WTC11 (cell line): ENCODE results near the gene CLK1. TPM values are rescaled to one million over a fixed set of nuclear protein-coding genes. Genes with fewer than 3 reads are reported as not detected.
A peak's percentile ranks its signal among the peaks of the same experiment; 100 is the strongest.

ENCODE experiments used
- ATAC-seq: fragments of 200-7000 bp; cut with Tn5 transposase; 2 replicates; pipeline ENCODE4 v1.10.0; 2021; ENCODE audit warnings: mild to moderate bottlenecking, moderate library complexity
- CTCF ChIA-PET: fragments of 300-600 bp; sonication (Branson Sonifier 250); formaldehyde crosslinking; loops from one replicate; lab custom pipeline; 2021; ENCODE audit warnings: antibody characterized with exemption; lab: Charles Lee
- POLR2A ChIA-PET: fragments of 350-600 bp; sonication (Branson Sonifier 250); formaldehyde crosslinking; loops from one replicate; lab custom pipeline; 2021; ENCODE audit warnings: antibody characterized with exemption; lab: Charles Lee
- DNase-seq: peaks from one replicate; pipeline ENCODE4 v3.0.0; 2021; ENCODE audit warnings: low spot score
- H3K27ac Mint-ChIP-seq: 2 replicates; pipeline ENCODE4 v1.8.0; 2021; ENCODE audit warnings: mixed read lengths
- H3K27me3 Mint-ChIP-seq: 2 replicates; pipeline ENCODE4 v1.8.0; 2021; ENCODE audit warnings: low read depth, mild to moderate bottlenecking, moderate library complexity, mixed read lengths
- H3K36me3 Mint-ChIP-seq: 2 replicates; pipeline ENCODE4 v1.8.0; 2021; ENCODE audit warnings: mixed read lengths
- H3K4me1 Mint-ChIP-seq: 2 replicates; pipeline ENCODE4 v1.8.0; 2022; ENCODE audit warnings: mixed read lengths
- H3K4me3 Mint-ChIP-seq: 2 replicates; pipeline ENCODE4 v1.8.0; 2021; ENCODE audit warnings: mild to moderate bottlenecking, moderate library complexity, mixed read lengths
- H3K9me3 Mint-ChIP-seq: 2 replicates; pipeline ENCODE4 v1.8.0; 2021; ENCODE audit warnings: mixed read lengths
- AFF4 ChIP-seq: sonication (generic); formaldehyde crosslinking; IDR thresholded peaks from 2 replicates; pipeline ENCODE4 v1.8.1; 2023; ENCODE audit warnings: mild to moderate bottlenecking, missing genetic modification reagents, borderline replicate concordance
- CREB1 ChIP-seq: sonication (generic); formaldehyde crosslinking; IDR thresholded peaks from 2 replicates; pipeline ENCODE4 v1.8.0; 2023; ENCODE audit warnings: mild to moderate bottlenecking, missing genetic modification reagents
- GTF2I ChIP-seq: fragments of 250-450 bp; sonication (Bioruptor Pico); conservative IDR thresholded peaks from 2 replicates; pipeline ENCODE4 v1.4.0; 2021; ENCODE audit warnings: mild to moderate bottlenecking
- JUN ChIP-seq: sonication (generic); formaldehyde crosslinking; IDR thresholded peaks from 2 replicates; pipeline ENCODE4 v1.8.0; 2023; ENCODE audit warnings: mild to moderate bottlenecking, missing genetic modification reagents
- KAT7 ChIP-seq: sonication (generic); formaldehyde crosslinking; IDR thresholded peaks from 2 replicates; pipeline ENCODE4 v1.8.1; 2023; ENCODE audit warnings: missing genetic modification reagents, mild to moderate bottlenecking, borderline replicate concordance
- MXD4 ChIP-seq: fragments of 250-450 bp; sonication (Bioruptor Pico); IDR thresholded peaks from 2 replicates; pipeline ENCODE4 v1.8.0; 2021; ENCODE audit warnings: mild to moderate bottlenecking, moderate library complexity, borderline replicate concordance
- MYBL2 ChIP-seq: sonication (generic); formaldehyde crosslinking; IDR thresholded peaks from 2 replicates; pipeline ENCODE4 v1.8.1; 2023; ENCODE audit warnings: mild to moderate bottlenecking, moderate library complexity, missing genetic modification reagents
- PREB ChIP-seq: sonication (generic); formaldehyde crosslinking; IDR thresholded peaks from 2 replicates; pipeline ENCODE4 v1.8.1; 2022; ENCODE audit warnings: mild to moderate bottlenecking, missing genetic modification reagents, moderate library complexity, borderline replicate concordance
- RELA ChIP-seq: sonication (generic); formaldehyde crosslinking; IDR thresholded peaks from 2 replicates; pipeline ENCODE4 v1.8.1; 2022; ENCODE audit warnings: missing genetic modification reagents, mild to moderate bottlenecking, borderline replicate concordance
- TCF7 ChIP-seq: sonication (generic); formaldehyde crosslinking; IDR thresholded peaks from 2 replicates; pipeline ENCODE4 v1.8.0; 2022; ENCODE audit warnings: mild to moderate bottlenecking, low read depth, missing genetic modification reagents, moderate library complexity
- TEAD1 ChIP-seq: sonication (generic); formaldehyde crosslinking; IDR thresholded peaks from 2 replicates; pipeline ENCODE4 v1.8.0; 2022; ENCODE audit warnings: mild to moderate bottlenecking, missing genetic modification reagents
- ZNF396 ChIP-seq: fragments of 250-450 bp; sonication (Bioruptor Pico); IDR thresholded peaks from 2 replicates; pipeline ENCODE4 v1.8.0; 2021; ENCODE audit warnings: mild to moderate bottlenecking, moderate library complexity, borderline replicate concordance
- ZNF416 ChIP-seq: fragments of 250-450 bp; sonication (Bioruptor Pico); IDR thresholded peaks from 2 replicates; pipeline ENCODE4 v1.9.0; 2021; ENCODE audit warnings: mild to moderate bottlenecking, inconsistent platforms
- ZNF425 ChIP-seq: fragments of 250-450 bp; sonication (Bioruptor Pico); conservative IDR thresholded peaks from 2 replicates; pipeline ENCODE4 v1.9.0; 2021; ENCODE audit warnings: mild to moderate bottlenecking
- ZNF671 ChIP-seq: fragments of 250-450 bp; sonication (Bioruptor Pico); IDR thresholded peaks from 2 replicates; pipeline ENCODE4 v1.8.0; 2021; ENCODE audit warnings: mild to moderate bottlenecking
- total RNA-seq: library from RNA; stranded (reverse); gene quantifications from 3 replicates; pipeline ENCODE4 v1.2.3, GENCODE V29; 2021
- TF ChIP-seq, protein P1 (sequence below): sonication (generic); formaldehyde crosslinking; IDR thresholded peaks from 2 replicates; pipeline ENCODE4 v1.8.0; 2022; ENCODE audit warnings: mild to moderate bottlenecking, missing genetic modification reagents
- TF ChIP-seq, protein P2 (sequence below): fragments of 250-450 bp; sonication (Bioruptor Pico); IDR thresholded peaks from 2 replicates; pipeline ENCODE4 v2.1.2; 2022; ENCODE audit warnings: mild to moderate bottlenecking, moderate library complexity
- TF ChIP-seq, protein P3 (sequence below): sonication (generic); formaldehyde crosslinking; IDR thresholded peaks from 2 replicates; pipeline ENCODE4 v1.8.0; 2022; ENCODE audit warnings: mild to moderate bottlenecking, missing genetic modification reagents
- TF ChIP-seq, protein P4 (sequence below): sonication (generic); formaldehyde crosslinking; IDR thresholded peaks from 2 replicates; pipeline ENCODE4 v1.8.1; 2022; ENCODE audit warnings: low read depth, mild to moderate bottlenecking, moderate library complexity, missing genetic modification reagents, borderline replicate concordance
- TF ChIP-seq, protein P5 (sequence below): sonication (generic); formaldehyde crosslinking; IDR thresholded peaks from 2 replicates; pipeline ENCODE4 v1.8.1; 2022; ENCODE audit warnings: mild to moderate bottlenecking, moderate library complexity, missing genetic modification reagents

CLK1 gene
- total RNA-seq, 1 experiment from 2014 or later = 25.5 TPM

GRCh38 chr2:200899482-200899881 lies 35.0 kb upstream of the CLK1 start:
- TF ChIP-seq, protein P1, sequence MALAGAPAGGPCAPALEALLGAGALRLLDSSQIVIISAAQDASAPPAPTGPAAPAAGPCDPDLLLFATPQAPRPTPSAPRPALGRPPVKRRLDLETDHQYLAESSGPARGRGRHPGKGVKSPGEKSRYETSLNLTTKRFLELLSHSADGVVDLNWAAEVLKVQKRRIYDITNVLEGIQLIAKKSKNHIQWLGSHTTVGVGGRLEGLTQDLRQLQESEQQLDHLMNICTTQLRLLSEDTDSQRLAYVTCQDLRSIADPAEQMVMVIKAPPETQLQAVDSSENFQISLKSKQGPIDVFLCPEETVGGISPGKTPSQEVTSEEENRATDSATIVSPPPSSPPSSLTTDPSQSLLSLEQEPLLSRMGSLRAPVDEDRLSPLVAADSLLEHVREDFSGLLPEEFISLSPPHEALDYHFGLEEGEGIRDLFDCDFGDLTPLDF = no peak
- TF ChIP-seq PREB (CRISPR knock-in tag) (no peak), ZNF416 (CRISPR knock-in tag) (no peak), MXD4 (no peak), MYBL2 (no peak), JUN (CRISPR knock-in tag) (no peak), RELA (CRISPR knock-in tag) (no peak), KAT7 (no peak), CREB1 (CRISPR knock-in tag) (no peak), ZNF671 (CRISPR knock-in tag) (no peak), ZNF396 (CRISPR knock-in tag) (no peak), GTF2I (CRISPR knock-in tag) (no peak)
- TF ChIP-seq, protein P2, sequence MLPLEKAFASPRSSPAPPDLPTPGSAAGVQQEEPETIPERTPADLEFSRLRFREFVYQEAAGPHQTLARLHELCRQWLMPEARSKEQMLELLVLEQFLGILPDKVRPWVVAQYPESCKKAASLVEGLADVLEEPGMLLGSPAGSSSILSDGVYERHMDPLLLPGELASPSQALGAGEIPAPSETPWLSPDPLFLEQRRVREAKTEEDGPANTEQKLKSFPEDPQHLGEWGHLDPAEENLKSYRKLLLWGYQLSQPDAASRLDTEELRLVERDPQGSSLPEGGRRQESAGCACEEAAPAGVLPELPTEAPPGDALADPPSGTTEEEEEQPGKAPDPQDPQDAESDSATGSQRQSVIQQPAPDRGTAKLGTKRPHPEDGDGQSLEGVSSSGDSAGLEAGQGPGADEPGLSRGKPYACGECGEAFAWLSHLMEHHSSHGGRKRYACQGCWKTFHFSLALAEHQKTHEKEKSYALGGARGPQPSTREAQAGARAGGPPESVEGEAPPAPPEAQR (CRISPR knock-in tag) = no peak
- TF ChIP-seq, protein P3, sequence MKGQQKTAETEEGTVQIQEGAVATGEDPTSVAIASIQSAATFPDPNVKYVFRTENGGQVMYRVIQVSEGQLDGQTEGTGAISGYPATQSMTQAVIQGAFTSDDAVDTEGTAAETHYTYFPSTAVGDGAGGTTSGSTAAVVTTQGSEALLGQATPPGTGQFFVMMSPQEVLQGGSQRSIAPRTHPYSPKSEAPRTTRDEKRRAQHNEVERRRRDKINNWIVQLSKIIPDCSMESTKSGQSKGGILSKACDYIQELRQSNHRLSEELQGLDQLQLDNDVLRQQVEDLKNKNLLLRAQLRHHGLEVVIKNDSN (CRISPR knock-in tag) = no peak
- ATAC-seq (no peak), DNase-seq (no peak)
- Mint-ChIP-seq H3K27ac (no peak overlapping the region), H3K9me3 (no peaks in the 10 kb centered on the region), H3K27me3 (no peaks in the 10 kb centered on the region), H3K4me3 (no peak overlapping the region), H3K4me1 (no peaks in the 10 kb centered on the region), H3K36me3 (peaks cover 70% of the 10 kb centered on the region)
- POLR2A ChIA-PET = no interaction called here
- CTCF ChIA-PET = interaction anchor here (1.1 kb wide), 1 partner anchor 278 kb away, joined by 3 read pairs; no protein-coding TSS in a partner anchor

DNA sequence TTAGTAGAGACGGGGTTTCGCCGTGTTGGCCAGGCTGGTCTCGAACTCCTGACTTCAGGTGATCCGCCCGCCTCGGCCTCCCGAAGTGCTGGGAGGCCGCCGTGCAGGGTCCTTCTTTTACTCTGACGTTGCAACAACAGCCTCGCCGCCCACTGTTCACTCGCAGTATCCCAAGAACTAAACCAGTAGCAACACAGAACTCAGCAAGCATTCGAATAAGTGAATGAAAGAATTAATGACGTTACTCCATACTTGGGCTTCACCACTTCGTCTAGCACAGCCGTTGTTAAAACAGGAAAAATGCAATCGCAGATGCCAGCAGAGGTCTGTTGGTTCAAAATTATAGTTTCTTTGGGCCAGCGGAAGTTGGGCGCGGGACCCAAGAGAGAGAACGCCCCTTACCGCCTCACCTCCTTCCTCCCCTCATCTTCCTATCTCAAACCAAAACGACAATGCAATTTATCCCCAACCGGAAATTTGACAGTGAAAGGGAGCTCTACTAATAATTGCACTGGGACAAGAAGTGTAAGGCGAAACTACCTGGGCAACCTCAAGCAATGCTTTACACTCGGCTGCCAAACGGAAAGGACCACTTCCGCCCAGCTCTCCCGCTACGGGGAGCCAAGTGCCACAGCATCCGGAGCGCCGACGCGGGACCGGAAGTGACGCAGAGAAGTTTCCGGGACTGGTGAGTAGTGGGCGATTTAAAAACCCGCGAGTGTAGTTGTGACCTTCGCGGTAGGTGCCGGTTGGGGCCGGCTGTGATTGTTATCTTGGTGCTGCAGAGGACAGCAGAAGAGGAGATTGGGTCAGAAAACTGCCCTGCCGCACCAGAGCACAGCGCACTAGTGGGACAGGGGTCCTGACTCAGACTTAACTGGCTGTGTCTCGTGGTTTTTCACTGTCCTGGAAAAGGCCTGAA lies 24.5 kb upstream of the CLK1 start, which contains the start of the genes NIF3L1 and PPIL3:
TSS of gene NIF3L1 (plus strand) at position 668 of the 922 bp plus-strand sequence. CDS start 2,573 bp downstream, outside the sequence.
TSS of gene PPIL3 (minus strand) at position 374 of the 922 bp plus-strand sequence. CDS start 1,462 bp downstream, outside the sequence.
- Mint-ChIP-seq H3K27me3 (no peaks in the 10 kb centered on the region), H3K4me1 (peaks cover 20% of the 10 kb centered on the region)
- TF ChIP-seq, protein P4, sequence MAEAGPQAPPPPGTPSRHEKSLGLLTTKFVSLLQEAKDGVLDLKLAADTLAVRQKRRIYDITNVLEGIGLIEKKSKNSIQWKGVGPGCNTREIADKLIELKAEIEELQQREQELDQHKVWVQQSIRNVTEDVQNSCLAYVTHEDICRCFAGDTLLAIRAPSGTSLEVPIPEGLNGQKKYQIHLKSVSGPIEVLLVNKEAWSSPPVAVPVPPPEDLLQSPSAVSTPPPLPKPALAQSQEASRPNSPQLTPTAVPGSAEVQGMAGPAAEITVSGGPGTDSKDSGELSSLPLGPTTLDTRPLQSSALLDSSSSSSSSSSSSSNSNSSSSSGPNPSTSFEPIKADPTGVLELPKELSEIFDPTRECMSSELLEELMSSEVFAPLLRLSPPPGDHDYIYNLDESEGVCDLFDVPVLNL (CRISPR knock-in tag) = no peak
- TF ChIP-seq TCF7 (CRISPR knock-in tag) = no peak
- TF ChIP-seq, protein P5, sequence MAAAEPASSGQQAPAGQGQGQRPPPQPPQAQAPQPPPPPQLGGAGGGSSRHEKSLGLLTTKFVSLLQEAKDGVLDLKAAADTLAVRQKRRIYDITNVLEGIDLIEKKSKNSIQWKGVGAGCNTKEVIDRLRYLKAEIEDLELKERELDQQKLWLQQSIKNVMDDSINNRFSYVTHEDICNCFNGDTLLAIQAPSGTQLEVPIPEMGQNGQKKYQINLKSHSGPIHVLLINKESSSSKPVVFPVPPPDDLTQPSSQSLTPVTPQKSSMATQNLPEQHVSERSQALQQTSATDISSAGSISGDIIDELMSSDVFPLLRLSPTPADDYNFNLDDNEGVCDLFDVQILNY (CRISPR knock-in tag) = peak; percentile 70; the same call in 1 of the 2 replicates
- TF ChIP-seq AFF4 = no peak
- no peak for TF ChIP-seq CREB1 (CRISPR knock-in tag)
- TF ChIP-seq TEAD1 (CRISPR knock-in tag) = no peak
- no peak for TF ChIP-seq ZNF425 (CRISPR knock-in tag)

More for the DNA sequence above, 24.5 kb upstream of the CLK1 start, which contains the start of the genes NIF3L1 and PPIL3:
- H3K9me3 Mint-ChIP-seq = no peaks in the 10 kb centered on the region
- ChIA-PET CTCF (interaction anchor here (1.0 to 1.7 kb wide), 6 partner anchors 12 to 289 kb away, joined by 3 to 9 read pairs (median 5); partner anchors contain the start of gene ORC2), POLR2A (interaction anchor here (0.7 to 2.1 kb wide), 7 partner anchors 12 to 294 kb away, joined by 3 to 21 read pairs (median 4); partner anchors contain the start of genes BZW1, CASP10, CFLAR and CLK1)
- H3K27ac Mint-ChIP-seq = peak within 1 kb of the TSS; percentile 100
- H3K4me3 Mint-ChIP-seq = peak within 1 kb of the TSS; percentile 97
- ATAC-seq = peak; percentile 91
- DNase-seq = peak; percentile 97
- peaks cover 21% of the 10 kb centered on the region for H3K36me3 Mint-ChIP-seq
